ENCODE data around the gene GARS1.
"Not testable (repeated sequence)": the region's sequence is repeated elsewhere in the genome, so short reads cannot be mapped to it uniquely, and the experiment has no call there.

GARS1 gene

DNA sequence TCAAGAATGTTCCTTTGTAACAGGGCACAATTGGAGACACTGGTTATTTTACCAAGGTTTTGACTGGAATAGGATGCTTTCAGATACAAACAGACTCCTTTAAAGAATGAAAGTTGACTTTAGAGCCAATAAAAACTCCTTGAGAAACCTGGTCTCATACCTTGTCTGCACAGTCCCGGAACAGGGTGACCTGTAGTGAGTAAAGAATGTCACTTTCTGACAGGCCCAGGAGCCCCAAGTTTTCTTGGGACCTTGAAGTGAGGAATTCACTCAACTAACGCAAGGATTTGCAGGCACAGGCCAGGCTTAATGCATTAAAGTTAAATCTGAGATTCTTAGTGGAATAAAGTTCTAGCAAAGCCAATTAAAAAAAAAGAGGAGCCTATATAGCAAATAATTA lies 11.5 kb upstream of the GARS1 start:
- DNase-seq = no peak

DNA sequence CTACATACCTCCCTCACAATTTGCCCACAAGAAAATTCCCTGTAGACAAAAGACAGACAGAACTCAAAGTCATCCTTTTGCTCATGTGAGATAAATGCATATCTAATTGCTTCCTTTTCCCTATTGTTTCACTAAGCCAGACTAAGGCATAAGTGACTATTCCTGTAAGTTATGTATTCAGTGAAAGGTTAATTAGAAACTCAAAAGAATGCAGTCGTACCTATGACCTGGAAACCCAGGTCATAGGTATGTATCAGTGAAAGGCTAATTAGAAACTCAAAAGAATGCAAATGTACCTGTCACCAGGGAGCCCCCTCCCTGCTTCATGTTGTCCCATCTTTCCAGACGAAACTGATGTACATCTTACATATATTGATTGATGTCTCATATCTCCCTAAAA lies 10.3 kb upstream of the GARS1 start:
- DNase-seq = no peak

DNA sequence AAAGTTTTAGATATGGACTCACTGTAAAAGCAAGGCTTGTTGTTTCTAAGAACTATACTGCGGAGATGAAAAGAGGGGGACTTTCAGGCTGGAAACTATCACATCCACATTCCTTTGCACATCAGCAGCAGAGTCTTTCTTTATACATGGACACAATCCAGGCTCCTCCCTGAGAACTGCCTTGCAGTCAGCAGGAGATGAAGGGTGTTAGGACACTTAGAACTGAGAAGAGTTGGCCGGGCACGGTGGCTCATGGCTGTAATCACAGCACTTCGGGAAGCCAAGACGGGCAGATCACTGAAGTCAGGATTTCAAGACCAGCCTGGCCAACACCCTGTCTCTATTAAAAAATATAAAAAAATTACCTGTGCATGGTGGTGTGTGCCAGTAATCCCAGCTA lies 9.7 kb upstream of the GARS1 start:
- DNase-seq = no peak

DNA sequence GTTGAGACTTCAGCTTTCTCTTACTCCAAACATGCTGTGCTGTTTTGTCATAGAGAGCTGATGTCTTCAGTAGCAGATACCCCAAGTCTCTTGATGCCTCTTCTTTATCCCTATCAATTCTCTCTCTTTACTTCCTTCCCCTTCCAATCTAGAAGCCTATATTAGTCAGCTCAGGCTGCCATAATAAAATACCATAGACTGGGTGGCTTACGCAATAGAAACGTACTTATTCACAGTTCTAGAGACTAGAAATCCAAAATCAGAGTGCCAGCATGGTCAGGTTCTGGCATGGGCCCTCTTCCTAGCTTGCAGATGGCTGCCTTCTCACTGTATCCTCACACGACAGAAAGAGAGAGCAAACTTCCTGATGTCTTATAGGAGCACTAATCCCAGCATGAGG lies 9.0 kb upstream of the GARS1 start:
- no peak for DNase-seq

DNA sequence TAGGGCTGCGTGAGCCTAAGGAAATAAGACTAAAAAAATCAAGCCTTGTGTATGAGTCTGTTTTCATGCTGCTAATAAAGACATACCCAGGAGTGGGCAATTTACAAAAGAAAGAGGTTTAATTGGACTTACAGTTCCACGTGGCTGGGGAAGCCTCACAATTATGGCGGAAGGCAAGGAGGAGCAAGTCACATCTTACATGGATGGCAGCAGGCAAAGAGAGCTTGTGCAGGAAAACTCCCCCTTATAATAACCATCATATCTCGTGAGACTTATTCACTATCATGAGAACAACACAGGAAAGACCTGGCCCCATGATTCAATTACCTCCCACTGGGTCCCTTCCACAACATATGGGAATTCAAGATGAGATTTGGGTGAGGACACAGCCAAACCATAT lies 7.1 kb upstream of the GARS1 start:
- not testable (repeated sequence) for DNase-seq

DNA sequence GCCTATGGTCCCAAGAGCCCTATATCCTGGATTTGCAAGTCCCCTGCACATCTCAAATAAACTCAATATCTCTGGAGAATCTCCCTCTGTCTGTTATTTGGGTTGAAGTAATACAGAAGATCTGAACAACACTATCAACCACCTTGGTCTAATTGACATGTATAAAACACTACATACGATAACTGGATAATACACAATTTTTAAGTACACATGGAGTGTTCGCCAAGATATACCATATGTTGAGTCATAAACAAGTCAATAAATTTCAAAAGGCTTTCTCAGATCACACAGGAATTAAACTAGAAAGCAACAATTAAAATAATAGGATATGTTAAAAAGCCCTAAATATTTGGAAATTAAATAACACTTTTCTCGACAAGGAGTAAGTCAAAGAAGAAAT lies 5.6 kb upstream of the GARS1 start:
- DNase-seq = no peak

DNA sequence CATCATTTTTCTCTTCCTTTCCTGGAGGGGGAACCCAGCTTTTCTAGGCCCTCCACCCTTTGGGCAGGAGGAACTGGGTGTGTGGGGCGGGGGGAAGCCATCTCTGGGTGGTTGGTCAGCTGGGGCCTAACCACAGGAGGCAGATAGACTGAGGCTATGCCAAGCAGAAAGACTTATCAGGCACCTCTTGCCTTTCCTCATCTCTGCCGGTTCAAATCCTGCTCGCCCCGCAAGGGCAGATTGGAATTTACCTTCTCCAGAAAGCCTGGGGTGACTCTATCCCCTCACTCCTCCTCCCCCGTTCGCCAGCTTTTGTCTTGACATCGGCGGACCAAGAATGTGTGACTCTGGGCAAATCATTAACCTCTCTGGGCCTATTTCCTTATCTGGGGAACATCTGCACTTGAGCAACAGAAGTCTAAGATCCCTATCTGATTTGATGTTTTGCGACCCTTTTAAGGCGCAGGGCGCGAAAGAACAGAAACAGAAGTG lies 584 bp upstream of the GARS1 start:
- no peak for DNase-seq

DNA sequence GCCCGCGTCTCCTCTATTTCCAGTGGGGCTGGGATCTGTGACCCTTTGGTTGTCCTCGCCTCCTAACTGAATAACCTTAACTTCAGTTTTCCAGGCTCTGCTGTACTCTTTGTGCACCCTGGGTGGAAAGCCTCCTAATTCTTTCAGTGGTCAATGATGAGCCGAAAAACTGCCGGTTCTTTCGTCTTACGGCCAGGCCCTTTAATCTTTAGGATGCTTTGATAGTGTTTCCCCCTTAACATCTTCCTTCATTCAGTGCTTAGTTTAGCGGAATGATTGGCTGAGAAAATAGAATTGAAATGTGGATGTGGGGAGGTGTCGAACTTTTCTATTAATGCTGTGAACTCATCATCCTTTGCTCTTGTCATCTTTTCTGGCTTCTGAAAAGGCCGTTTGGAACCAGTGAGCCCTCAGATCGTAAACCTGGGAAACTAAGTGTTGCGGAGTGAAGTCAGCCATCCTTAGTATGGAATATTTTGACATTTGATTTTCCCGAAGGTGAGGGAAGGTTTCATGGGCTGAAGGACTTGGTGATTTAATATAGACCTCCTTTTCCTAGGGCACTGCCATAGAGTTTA lies 847 bp downstream of the GARS1 start:
- DNase-seq = no peak

DNA sequence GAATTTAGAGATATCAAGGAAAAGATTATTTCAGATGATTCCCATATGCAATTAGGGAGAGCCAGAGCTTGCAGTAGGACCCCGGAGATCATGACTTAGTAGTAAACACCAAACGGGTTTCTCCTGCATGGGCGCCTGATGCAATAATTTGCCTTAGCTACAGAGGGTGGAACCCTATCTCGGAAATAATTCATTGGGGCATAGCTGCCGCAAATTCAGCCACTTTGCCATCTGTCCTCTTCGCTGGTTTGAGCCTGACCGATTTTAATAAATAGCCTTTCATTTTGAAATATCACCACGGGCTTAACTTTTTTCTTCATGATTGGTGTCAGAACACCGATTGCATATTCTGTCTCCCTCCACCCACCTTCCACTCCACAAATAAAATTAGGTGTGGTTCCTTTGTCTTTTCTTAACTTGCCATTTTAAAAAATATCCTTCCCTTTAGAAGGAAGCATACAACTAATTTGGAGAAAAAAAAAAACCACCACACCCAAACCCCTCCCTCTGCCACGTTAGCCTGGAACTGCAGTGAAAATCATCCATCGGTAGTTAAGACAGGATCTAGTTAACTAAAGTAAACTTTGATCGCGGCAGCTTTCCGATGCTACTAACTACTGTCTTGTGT lies 1.4 kb downstream of the GARS1 start:
- no peak for DNase-seq

DNA sequence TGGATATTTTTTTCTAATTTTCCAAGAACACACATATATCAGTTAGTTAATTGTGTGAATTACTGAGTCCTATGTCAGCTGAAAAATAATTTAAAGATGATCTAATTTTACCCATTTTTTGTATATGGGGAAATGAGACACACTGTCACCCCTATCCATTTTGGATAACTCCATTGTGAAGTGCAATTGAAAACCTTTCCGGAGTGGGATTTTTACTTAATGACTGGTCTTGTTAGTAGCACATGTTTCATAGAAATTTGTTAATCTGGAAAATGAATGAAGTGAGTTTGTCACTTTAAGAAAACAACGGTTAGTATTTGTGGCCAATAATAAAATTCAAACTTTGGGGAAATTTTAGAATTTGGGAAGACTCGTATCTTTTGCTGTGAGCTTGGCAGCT lies 2.0 kb downstream of the GARS1 start:
- no peak for DNase-seq

DNA sequence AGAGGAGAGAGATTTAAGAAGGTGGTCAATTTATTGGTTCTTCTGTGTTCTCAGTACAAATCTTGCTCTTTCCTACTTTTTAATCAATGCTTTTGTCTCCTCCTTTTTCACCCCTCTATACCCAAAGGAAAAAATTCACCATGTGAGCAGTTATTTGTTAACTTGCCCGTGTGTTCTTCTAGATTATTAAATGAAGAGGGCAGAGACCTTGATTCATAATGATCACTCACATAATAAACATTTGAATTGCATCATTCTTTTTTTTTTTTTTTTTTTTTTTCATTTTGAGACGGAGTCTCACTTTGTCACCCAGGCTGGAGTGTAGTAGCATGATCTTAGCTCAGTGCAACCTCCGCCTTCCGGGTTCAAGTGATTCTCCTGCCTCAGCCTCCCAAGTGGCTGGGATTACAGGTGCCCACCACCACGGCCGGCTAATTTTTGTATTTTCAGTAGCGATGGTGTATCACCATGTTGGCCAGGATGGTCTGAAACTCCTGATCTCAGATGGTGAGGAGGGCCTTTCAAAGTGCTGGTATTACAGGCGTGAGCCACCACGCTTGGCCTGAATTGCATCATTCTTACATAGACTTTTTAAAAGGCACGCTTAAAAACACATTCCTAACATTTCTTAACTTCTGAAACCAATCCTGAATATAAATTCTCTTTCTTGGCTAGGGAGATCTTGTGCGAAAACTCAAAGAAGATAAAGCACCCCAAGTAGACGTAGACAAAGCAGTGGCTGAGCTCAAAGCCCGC lies 3.6 kb downstream of the GARS1 start:
- DNase-seq = no peak

DNA sequence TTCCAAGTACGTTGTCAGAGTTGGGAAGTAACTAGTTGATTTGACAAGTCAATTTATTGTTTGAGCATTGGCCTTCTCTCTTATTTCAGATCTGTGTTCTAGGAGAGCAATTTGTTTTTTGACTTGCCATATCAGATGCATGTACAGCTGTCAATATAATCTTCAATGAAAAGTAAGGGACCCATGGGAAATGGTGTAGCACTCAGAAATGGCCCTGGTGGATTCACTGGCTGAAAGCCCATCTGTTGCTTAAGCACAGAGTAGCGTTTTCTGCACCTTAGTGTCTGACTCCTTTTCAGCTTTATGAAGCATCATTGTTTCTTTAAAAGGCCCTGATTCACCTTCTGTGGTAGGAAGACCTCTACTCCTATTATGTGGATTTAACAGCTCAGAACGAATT lies 10.2 kb downstream of the GARS1 start:
- DNase-seq = no peak

DNA sequence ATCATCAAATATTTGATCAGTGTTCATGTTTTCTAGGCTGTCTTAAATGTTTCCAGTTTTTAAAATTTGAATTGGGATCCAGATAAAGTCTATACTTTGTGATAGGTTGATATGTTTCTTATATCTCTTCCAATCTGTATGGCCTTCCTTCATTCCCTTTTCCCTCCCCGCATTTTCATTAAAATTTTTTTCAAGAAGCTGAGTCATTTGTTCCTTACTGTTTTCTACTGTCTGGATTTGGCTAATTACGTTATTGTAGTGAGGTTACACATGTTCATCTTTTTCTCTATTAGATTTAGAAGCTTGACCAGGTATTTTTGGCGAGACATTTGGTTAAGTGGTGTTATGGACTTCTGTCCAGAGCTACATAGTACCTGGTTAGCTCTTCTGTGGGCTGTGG lies 11.2 kb downstream of the GARS1 start:
- DNase-seq = no peak

DNA sequence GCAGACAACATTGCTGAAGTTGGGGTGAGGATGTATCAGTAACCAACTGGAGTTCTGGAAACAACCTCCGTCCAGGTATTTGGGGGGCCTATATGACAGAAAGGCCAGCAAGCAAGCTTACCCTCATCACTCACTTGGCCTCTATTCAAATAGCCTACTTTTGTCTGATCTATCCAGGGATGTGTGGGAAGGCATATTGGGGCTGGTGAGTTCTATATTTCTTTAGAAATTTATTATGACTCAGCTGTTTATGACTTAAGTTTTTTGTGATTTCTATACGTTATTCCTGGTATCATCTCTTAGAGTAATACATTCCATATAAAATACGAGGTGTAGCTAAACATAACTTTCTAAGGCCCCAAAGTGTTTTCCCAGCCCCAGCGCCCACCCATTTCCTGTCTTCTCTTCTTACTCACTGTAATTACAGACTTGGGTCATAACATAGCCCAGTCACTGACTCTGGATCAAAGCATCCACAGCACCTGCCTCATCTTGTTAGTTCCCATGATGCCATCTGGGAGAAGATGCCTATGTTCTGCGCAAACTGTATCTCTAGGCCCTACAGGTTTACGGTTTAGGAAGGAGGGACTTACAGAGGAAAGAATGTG lies 18.1 kb downstream of the GARS1 start:
- no peak for DNase-seq

DNA sequence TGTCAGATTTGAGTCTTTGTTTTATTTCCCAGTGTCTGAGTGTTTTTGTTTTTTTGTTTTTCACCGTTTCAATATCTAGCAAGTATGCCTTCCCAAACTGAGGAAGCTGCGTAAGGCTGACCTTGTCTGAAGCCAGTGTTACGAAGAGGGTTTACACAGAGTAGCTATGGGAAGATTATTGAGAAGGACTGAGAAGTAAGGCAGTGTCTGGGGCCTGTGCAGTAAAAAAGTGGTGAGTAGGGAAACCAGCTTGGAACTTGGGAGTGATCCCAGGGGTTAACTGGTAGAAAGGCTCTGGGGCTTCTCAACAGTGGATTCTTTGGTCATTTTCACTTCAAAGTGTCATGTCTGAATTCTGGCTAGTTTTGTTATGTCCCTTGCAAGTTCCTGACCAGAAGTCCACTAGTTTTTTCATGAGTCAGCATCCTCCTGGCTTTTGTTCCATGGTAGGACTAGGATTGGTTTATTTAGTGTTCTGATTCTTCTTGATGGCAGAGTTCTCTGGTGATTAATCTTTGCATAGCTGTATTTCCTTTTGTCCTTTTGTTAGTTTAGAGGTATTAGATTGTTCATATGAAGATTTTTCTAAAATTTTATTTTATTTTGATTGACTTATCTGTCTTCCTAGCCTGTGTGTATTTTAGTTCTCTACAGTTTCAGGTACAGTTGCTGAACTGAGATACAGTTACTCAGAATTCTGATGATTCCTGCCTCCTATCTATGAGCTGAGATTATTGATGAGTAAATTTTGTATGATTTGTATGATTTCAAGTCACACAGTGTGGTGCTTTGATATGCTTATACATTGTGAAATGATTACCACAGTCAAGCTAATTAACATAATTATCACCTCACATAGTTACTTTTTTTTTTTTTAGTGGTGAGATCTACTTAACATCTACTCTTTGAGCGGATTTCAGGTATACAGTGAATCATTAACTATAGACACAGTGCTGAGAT lies 19.0 kb downstream of the GARS1 start:
- no peak for DNase-seq

DNA sequence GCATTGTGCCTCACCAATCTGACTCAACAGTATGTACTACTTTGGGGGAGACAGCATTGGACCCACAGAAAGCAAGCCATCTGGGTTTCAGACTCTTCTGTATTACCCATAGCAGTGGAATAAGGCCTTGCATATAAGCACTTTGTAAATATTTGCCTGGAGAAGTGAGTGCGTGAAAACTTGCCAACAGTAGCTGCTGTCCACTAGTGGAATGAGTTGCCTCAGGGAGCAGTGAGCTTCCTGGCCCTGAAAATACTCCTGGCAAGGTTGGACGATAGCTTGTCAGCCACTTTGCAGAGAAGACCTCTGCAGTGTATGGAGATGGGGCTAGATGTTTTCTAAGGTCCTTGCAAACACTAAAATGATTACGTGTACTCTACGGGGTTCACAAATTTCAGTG lies 21.6 kb downstream of the GARS1 start:
- DNase-seq = no peak

DNA sequence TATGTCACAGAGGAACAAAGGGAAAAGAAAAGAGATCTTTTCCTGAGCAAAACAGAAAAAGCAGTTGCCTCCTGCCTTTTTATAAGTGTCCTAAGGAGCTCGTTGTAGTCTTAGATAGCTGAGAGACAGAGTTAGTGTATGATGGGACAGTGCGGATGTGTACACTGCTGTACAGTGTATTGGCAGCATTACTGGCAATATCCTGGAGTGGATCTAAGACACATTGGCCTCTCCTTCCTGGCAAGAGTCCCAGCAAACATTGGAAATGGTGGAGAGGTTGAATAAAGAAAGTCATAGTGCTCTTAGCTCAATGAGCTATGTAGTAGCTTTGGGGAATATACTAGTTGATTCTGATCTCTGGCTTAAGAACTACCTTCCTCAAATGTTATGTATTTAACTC lies 22.7 kb downstream of the GARS1 start:
- no peak for DNase-seq

DNA sequence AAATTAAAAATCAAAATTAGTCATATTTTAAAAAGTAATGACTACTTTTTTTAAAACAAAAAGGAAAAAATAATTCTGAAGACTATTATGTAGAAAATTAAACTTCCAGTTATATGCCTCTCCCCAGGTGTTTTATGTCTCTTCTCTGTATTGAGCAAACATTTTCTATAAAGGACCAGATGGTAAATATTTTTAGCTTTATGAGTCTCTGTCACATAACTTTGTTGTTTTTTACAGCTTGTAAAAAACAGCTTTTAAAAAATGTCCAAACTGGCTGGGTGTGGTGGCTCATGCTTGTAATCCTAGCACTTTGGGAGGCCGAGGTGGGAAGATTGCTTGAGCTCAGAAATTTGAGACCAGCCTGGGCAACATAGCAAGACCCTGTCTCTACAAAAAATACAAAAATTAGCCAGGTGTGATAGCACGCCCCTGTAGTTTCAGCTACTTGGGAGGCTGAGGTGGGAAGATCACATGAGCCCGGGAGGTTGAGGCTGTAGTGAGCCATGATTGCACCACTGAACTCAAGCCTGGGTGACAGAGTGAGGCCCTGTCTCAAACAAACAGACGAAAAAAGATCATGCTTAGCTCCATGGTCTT lies 23.5 kb downstream of the GARS1 start:
- DNase-seq = no peak

DNA sequence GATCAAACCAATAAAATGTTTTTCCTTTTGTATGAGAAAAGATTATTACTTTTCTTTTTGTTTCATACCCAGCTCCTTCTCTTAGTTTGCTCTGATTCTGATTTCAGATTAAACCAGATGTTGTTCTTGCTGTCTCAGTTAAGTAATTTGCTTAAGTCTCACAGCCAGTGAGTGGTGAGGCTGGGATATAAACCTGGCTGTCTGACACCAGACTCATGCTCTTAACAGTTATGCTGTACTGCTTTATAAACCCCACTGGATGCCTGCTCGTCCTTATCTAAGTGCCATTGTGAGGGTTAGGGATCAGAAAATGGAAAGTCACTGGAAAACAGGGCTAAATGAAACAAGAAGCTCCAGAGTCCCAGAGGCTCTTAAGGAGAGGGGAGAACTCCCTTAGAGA lies 24.3 kb downstream of the GARS1 start:
- no peak for DNase-seq

DNA sequence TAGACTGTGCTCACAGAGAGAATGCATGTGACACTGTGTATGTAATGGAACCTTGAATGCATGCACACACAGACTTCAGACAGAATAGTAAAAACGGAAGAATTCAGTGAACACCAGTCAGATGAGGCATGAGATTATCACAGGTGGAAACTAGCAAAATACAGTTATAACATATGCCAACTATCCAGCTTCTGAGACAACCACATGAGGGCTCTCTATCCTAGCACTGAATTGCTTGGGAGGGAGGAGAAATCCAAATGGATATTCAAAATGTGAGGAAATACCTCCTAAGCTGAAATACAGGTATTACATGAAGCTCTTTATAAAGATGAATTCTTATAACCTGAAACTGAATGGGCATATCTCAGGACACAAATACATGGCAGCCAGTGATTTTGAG lies 30.6 kb downstream of the GARS1 start:
- no peak for DNase-seq

DNA sequence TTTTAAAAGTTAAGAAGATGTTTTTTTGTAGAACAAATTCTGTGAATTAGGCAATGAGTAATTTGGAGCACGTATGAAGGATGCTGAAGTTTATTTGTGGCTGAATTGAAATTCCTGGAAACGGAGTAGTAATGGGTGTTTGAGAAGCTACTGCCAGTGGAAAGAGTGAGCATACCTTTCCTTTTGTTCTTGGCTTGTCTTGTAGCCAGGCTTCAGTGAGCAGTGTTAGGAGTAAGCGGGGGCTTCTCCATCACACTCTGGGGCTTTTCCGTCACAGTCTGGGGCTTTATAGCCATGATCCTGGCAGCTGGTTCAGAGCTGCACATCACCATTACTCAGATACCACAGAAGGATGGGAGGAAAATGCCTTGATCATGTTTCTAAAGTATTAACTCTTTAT lies 32.3 kb downstream of the GARS1 start:
- no peak for DNase-seq

DNA sequence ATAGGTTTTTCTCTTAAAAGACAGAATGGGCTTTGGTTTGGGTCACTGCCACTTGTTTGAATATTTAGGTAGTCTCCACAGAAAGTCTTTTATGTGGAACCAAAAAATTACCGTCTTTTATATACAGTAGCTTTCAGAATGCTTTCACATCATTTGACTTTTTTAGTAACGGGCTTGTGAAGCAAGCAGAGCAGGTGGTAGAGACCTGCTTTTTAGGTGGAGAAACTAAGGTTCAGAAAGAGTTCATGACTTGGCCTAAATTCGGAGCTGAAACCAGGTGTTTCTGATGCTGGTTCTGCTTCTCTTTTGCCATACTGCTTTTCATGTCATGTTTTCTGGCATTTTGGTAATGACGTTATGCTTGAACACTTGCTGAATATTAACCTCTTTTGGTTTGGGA lies 36.3 kb downstream of the GARS1 start:
- DNase-seq = no peak
